GM19043 (cell line): ENCODE measurements around the gene RXRA.
"Not testable (repeated sequence)": the region's sequence is repeated elsewhere in the genome, so short reads cannot be mapped to it uniquely, and the experiment has no call there.

Experiments used
- ATAC-seq: cut with Tn5 transposase; IDR thresholded peaks from one replicate; pipeline ENCODE4 v1.9.1; 2021; ENCODE audit warnings: low read depth; ENCODE audit not compliant: unreplicated experiment

The RXRA gene

DNA sequence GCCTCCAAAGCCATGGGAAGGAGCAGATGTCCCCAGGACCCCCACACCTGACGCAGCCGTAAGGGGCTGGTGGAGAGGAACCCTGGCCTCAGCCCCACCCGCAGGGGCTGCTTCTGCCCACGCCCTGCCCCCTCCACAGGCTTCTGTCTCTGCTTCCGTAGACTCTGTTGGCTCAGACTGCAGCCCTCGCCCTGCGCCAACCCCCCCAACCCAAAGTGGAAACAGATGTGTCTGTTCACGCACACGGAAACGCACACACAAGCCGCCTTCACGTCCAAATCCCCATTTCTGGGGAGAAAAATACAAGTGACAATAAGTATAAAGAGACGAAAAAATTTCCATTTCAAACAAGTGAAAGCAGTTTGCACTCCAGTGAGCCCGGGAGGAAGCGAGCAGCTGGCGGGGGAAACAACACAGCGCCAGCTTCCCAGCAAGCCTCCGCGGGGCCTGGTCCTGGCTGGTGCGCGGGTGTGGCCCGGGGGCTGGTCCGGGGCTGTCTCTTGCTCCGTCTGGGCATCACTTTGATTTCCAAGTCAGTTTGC lies 32.6 kb upstream of the RXRA start:
- no peak for ATAC-seq

DNA sequence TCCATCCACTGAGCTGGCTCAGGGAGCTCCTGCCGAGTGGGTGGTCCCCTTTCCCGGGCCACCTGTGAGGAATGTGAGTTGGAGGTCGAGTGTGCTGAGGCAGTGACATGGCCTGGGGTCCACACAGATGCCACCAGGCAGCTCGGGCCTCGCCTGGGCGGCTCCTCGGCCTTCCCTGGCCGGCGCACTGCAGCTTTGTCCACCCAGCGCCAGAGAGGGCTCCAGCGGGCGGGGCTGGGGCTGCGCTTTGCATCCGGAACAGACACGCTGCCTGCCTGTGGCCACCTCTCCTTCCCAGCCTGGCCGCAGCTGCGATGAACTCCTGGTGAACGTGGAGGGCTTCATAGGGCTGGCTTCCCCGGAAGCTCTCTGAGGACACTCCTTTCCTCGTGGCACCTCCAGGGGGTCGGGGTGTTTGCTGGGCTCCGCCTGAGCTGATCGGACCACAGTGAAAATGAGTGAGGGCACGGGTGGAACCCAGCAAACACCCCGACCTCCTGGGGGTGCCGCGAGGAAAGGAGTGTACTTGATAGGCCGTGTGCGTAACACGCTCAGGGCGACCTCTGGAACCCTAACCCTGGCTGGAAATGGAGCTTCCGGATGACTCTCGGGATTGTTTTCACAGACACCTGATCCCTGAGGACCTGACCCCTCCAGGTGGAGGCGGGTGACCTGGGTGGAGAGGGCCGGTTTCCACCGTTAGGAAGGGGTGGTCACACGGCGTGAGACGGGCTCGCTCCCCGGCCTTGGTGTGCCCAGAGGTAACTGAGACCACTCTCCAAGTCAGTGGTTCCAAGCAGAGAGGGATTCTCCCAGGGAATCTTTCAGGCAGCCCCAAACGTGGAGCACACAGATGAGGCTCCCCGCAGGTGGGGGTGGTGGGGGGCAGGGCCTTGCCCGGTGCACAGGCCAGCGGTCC lies 31.8 kb upstream of the RXRA start:
- no peak for ATAC-seq

DNA sequence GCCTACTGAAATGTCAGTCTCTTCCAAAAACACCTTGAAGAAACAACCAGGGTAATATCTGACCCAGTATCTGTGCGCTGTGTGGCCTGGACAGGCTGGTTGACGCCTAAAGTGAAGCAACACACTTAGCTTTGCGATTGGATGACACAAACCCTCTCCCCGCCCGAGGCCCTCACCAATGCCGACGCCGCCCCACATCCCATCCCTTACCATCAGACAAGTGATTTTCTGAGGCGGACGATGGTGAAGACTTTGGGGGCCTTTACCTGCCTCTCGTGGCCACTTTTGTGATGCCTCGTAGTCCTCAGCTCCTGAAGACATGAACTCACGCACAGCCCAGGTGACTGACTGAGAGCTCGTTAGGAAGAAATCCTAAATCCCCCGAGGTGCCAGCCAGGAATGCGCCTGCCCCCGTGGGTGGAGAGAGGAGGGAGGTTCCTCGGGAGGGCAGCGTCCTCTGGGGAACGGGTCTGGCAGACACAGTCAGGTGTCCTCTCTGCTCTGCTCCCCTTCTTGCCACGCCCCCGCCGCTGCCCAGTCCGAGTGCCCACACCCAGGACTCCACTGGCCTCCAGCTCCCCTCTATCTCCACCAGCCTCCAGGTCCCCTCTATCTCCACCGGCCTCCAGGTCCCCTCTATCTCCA lies 31.0 kb upstream of the RXRA start:
- ATAC-seq: no peak

DNA sequence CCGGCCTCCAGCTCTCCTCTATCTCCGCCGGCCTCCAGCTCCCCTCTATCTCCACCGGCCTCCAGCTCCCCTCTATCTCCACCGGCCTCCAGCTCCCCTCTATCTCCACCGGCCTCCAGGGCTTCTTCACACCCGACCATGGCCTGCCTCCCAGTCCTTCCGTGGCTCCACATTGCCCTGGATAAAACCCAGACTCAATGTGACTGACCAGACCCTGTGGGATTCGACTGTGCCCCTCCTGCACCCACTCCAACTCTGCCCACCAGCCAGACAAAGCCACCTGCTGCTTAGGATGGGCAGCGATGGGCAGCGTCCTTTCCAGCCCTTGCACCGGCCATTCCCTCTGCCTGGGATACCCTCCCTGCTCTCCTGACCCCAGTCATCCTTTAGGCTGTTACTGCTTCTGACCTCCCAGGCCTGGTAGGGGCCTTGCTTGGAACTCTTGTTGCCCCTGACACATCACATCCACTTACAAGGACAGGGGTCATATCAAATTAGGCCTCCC lies 30.5 kb upstream of the RXRA start:
- no peak for ATAC-seq

DNA sequence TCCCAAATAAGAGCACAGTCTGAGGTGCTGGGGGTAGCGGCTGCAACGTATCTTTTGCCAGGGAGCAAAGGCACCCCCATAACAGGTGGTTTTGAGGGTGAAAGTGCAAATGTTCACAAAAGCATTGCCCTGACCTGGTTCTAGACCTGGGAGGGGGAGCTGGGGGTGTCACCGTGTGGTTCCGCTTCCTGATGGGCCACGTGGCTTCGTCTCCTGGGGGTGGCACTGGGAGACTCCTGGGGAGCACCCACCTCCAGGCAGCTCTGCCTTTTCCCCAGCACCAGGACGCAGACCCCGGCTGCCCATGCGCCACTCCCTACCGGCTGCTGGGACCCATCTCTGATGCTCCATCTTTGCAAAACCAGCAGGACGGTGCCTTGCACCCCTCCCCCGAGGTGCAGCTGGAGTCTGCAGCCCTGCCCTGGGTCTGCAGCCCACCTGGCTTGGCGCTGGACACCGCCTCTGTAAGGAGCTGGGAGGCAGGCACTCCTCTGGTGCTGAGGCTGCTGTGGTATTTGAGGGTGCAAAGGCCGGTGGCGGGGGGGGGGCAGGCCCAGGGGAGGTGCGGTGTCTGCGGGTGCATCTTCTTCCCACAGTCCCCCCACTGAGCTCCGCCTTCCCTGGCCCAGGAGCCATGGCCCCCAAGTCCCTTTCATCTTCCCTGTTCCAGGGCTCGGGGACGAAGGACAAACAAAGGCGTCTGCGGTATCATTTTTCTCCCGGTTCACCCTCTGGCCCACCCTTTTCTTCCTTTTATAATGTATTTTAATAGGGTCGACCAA lies 29.8 kb upstream of the RXRA start:
- no peak for ATAC-seq

DNA sequence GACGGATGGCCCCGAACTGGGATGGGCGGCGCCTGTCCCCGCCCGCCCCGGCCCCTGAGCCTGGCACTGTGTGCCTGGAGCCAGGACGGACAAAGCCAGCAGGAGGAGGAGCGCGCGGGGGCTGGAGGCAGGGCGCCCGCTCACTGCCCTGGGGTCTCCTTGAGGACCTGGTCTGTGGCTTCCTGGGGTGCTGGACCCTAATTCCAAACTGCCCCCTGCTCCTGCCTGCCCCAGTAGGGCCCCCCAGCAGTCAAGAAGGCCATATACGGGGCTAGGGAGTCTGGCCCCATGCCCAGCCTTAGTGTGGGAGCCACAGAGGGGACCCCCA lies 29.2 kb upstream of the RXRA start:
- no peak for ATAC-seq

DNA sequence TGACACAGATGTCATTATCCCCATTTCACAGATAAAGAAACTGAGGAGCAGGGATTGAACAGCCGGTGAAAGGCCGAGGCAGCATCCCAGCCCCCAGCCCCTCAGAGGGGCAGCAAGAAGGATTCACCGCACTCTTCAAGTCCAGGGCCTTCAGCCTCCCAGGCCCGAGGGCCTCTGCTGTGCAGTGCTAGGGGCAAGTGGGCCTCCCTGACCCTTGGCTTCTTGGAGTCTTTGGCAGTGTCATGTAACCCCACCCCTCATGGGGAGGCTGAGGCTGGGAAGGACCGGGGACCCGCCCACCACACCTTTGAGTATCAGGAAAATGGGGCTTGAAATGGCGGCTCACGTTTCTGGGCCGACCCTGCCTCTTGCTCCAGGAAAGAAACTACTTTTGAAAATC lies 28.7 kb upstream of the RXRA start:
- no peak for ATAC-seq

DNA sequence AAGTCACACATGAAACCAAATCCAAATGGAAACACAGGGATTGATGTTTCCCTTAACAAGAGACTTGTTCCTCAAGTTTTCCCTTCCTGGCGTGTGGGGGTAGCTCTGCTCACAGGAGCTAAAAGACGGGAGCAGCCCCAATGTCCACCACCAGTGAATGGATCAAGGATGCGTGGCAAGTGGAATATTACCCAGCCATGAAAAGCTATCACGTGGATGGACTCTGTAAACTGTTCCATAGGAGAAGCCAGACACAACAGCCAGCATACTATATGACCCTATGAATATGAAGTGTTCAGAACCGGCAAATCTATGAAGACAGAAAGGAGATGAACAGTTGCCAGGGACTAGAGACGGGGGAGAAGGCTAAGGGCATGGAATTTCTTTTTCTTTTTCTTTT lies 28.3 kb upstream of the RXRA start:
- ATAC-seq: no peak

DNA sequence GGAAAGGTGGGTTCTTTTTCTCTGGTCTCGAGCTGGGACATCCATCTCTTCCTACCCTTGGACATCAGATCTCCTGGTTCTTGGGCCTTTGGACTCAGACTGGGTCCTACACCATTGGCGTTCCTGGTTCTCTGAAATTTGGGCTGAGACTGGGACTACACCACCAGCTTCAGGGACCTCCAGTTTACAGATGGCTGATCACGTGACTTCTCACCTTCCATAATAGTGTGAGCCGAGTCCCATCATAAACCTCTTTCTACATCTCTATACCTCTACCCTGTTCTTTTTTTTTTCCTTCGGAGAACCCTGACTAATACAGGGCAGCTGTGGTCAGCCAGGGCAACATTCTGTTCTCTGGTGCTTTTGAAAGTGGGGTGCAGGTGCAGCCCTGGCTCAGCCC lies 27.2 kb upstream of the RXRA start:
- ATAC-seq: no peak

DNA sequence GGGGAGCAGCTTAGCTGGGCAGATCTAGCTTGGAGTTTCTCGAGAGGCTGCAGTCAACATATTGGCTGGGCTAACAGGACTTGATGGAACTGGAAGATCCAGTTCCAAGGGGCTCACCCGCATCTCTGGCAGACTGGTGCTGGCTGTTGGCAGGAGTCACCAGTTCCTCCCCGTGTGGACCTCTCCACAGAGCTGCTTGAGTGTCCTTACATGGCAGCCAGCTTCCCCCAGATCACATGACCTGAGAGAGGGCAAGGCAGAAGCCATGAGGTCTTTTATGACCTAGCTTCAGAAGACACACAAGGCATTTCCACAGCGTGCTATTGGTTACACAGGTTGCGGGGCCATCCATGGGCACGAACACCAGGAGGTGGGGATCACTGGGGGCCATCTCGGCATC lies 26.4 kb upstream of the RXRA start:
- no peak for ATAC-seq

DNA sequence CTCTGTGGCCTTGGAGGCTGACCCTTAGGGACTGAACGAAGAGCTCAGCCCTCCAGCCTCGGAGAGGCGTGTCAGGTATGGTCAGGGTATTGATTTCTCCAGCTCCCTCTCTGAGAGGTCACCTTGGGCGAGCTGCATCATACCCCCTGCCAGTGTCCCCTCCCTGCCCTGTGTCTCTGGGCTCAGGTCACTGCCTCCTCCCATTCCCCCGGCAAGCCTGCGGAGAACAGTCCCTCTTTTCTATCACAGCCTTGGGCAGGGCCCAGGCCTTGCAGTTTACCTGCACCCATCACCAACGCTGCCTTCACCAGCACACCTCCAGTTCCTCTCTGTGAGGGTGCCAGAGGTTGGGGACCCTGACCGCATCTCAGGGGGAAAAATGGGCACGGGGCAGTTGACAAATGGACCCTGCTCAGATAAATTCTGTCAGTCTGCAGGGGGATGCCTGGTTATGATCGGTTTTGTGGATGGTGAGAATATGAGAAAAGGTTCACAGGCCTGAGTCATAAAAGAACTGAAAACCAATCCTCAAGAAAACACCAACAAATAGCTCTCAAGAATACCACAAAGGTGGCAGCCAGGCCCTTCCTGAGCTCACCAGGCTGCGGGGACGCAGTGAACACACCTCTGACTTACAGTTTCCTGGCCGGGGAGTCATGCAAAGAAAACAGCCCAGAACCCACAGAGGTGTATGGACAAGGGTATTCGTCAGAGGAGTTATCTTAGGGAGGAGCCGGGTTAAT lies 24.7 kb upstream of the RXRA start:
- ATAC-seq: no peak

DNA sequence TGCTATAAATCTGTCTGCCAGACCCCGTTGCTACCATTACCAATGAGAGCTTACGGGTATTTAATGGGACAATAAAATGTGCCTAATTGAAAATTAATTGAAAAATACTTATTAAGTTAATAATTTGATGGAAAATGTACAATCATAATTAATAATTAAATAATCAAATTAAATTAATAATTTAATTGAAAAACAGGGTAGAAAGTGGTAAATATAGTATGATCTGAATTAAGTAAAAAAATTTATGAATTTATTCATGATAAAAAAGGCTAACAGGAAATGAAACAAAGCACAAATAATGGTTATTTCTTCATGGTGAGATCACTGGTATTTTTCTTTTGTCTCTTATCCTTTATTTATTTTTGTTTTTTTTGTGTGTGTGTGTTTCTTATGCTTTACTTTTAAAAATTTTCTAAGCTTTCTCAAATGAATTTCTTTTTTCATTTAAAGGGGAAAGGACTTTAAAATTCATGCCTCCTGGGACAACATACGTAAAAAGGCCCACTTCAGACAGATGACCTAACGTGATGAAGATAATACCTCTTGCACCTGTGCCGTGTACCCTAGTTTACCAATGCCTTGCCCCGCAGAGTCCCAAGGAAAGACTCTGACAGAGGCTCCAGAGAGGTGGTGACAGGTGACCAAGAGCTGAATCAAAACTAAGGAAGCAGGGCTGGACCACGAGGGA lies 24.0 kb upstream of the RXRA start:
- no peak for ATAC-seq

DNA sequence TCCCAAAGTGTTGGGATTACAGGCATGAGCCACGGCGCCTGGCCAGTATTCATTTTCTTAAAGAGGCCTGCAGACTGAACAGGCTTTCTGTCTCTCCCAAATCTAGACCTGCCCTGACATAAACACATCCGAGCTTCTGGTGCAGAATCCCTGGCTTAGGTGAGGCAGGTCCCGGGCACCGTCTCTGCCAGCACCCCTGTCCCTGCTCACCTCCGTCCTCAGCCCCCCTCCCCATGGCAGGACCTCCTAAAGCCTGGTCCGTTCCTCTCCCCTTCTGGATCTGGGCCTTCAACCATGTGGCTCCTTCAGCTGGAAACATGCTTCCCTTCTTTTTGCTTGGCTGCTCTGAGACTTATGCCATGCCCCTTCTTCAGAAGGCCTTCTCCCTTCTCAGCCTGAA lies 22.7 kb upstream of the RXRA start:
- no peak for ATAC-seq

DNA sequence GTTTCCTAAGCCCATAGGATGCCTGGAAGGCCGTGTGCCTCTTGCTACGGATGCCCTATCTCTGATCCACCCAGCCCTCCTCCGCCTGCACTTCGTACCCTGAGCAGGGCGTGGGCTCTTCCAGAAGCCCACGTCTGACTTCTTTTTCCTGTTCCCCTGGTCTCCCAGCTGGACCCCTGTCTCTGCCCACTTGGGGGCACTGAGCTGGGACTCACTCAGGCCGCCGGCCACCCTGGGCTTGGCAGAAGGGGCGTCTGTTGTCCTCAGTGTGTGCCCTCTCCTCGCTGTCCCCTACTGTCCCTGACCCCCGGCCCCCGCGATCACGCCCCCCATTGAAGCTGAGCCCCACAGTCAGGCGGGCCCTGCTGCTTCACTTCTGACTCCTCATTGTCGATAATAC lies 22.0 kb upstream of the RXRA start:
- no peak for ATAC-seq

DNA sequence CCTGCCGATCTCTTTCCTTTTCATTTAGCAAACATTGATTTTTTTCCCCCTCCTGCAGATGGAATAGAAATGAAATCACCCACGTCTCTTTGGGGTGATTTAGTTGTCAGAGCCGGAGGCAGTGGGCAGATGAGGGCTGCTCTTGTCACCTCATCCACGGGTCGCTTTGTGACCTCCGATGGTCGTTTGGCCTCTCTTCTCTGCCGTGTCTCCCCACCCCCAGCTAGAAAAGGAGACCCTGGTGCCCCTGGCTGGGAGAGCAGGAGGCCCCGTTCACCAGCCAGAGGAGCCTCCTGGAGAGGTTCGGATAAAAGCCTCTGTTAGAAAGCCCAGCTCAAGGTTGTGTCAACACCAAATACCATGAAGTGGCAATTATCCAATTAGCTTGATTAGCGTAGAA lies 21.6 kb upstream of the RXRA start:
- ATAC-seq: no peak

DNA sequence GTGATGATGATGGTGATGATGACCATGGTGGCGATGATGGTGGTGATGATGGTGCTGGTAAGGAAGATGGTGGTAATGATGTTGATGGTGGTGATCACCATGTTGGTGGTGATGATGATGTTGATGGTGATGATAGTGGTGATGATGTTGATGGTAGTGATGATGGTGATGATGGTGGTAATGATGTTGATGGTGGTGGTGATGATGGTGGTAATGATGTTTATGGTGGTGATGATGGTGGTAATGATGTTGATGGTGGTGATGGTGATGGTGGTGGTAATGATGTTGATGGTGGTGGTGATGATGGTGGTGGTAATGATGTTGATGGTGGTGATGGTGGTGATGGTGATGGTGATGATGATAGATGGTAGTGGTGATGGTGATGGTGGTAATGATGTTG lies 20.7 kb upstream of the RXRA start:
- ATAC-seq: no peak

DNA sequence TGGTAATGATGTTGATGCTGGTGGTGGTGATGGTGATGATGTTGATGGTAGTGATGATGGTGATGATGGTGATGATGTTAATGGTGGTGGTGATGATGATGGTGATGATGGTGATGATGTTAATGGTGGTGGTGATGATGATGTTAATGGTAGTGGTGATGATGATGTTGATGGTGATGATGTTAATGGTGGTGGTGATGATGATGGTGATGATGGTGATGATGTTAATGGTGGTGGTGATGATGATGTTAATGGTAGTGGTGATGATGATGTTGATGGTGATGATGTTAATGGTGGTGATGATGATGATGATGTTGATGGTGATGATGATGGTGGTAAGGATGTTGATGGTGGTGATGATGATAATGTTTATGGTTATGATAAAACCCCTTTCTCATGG lies 20.2 kb upstream of the RXRA start:
- ATAC-seq: not testable (repeated sequence)

DNA sequence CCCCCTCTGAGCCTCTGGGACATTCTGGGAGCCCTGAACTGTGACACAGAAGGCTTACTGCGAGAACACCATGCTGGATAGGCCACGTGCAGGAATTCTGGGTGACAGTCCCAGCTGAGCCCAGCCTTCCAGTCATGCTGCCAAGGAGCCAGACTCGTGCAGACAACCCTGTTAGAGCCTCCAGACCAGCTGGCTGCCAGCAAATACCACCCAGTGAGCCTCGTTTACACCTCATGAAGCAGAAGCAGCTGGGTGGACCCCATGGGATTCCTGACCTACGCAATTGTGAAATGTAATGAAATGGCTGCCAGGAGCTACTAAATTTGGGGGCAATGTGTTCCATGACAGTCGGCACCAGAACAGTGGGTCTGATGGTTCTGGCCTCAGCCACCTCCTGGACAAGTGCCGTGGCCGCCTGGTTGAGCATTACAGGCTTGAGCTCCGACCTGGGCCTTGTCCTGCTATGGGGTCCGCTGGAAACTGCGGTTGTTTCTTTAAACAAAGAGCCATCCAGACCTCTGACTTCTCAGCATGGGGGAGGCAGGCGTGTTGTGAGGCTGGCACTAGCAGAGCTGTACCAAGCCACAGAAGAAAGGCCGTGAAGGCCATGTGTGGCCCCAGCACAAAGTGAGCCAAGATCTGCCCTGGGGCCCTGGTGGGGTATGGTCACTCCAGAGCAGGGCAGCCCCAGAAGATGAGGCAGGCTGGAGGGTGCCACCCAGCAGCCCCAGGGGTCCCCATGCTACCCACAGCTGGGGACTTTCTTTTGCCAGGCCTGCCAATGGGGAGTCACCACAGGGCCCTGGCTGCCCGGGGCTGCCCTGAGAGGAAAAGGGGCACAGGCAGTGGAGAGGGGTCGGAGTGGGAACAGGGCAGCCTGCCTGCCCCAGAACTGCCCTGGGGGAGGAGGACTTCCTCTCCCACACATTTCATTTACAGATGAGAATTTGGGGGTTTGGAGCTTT lies 19.3 kb upstream of the RXRA start:
- ATAC-seq: no peak
